NCI-H2081 (cell line): Measurements from ENCODE around the gene FBXL13.
"Not testable (repeated sequence)": the region's sequence is repeated elsewhere in the genome, so short reads cannot be mapped to it uniquely, and the experiment has no call there.

ENCODE experiments used
- DNase-seq, 2 experiments: peaks; one replicate each; lab custom pipeline; 2025; lab: John Stamatoyannopoulos, UW

The FBXL13 gene

DNA sequence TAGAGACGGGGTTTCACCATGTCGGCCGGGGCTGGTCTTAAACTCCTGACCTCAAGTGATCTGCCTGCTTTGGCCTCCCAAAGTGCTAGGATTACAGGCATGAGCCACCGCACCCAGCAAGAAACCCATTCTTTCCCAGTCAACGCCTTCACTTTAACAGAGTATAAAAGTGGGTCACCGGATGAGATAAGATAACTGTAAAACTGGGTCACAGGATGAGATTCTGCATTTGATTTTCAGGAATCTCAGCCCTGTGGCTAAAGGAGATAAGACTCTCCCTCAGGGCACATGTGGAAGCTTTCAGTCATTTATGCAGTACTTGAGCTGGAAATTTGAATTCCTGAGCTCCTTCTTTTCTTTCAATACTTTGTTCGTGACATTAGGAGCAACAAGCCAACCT, 91.0 kb downstream of the FBXL13 start:
- no peak for DNase-seq

DNA sequence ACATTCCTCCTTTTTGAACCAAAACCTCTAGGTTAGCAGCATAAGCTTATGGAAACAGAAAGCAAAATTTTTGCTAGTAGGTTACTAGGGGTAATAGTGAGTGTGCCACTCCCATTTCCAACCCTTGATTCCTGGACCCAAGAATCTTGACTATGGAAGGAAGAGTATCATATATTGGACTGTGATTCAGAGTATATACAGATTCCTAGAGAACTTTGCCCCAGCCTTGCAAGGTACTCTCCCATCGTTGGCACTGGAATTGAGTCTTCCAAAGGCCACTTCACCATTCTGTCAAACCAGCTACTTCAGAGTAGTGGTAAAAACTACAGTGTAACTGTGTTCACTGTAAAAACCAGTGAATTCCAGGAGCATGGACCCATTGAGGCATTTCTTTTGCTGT, 92.4 kb downstream of the FBXL13 start:
- DNase-seq: no peak

DNA sequence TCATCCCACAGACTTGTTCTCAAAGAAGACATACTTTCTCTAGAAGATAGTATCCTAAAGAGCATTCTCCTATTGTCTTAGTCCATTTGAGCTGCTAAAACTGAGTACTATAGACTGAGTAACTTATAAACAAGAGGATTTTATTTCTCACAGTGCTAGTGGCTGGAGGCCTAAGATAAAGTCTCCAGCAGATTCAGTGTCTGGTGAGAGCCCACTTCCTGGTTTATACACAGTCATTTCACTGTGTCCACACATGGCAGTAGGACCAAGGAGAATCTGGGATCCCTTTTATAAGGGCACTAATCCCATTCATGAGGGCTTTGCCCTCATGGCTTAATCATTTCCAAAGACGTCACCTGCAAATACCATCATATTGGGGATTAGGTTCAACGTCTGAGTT, 93.1 kb downstream of the FBXL13 start:
- no peak for DNase-seq

DNA sequence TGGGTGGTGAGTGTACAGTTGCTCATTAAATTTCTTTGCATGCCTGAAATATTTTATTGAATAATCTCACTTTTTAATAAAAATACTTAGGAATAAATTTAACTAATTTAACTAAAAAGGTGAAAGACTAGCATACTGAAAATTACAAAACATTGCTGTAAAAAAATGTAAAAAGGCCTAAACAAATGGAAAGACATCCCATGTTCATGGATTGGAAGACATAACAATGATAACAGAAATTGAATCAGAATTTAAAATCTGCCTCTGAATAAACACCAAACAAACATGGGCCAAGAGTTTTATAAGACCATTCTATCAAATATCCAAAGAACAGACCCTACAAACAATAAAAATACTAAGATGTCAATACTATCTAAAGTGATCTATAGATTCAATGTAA, 94.9 kb downstream of the FBXL13 start:
- no peak for DNase-seq

DNA sequence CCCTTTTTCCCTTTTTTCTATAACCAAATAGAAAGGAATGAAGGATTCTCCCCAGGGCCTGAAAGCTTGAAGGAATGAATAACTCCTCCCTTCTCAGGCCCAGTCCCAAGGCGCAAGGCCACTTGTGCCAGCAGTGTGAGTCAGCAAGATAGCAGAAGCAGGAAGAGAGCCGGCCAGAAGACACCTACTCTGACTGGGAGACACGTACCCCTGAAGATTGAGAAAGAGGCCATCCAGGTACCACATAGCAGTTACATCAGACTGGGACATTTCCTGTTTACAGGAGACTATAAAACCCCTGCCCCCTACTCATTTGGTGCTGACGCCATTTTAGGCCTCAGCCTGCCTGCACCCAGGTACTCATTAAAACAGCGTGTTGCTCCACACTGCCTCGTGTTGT, 96.3 kb downstream of the FBXL13 start:
- DNase-seq: no peak

DNA sequence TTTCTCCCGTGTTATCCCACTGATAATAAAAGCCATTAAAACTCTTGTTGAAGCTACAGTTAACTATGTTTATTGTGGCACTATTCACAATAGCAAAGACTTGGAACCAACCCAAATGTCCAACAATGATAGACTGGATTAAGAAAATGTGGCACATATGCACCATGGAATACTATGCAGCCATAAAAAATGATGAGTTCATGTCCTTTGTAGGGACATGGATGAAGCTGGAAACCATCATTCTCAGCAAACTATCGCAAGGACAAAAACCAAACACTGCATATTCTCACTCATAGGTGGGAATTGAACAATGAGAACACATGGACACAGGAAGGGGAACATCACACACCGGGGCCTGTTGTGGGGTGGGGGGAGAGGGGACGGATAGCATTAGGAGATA, 97.0 kb downstream of the FBXL13 start:
- not testable (repeated sequence) for DNase-seq

DNA sequence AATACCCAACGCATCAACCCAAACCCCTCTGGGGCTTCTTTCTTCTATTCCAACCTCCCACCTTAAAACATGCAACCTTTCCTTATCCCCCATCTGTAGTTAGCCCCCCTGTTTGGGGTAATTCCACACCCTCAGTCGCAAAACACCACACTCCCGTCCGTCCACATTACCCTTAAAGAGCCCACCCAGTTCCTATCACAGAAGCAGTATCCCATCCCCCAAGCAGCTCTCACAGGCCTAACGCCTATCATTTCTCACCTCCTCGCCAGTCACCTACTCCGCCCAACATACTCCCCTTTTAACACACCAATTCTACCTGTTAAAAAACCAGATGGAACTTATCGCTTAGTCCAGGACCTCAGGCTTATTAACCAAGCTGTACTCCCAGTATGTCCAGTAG, 98.1 kb downstream of the FBXL13 start:
- no peak for DNase-seq

DNA sequence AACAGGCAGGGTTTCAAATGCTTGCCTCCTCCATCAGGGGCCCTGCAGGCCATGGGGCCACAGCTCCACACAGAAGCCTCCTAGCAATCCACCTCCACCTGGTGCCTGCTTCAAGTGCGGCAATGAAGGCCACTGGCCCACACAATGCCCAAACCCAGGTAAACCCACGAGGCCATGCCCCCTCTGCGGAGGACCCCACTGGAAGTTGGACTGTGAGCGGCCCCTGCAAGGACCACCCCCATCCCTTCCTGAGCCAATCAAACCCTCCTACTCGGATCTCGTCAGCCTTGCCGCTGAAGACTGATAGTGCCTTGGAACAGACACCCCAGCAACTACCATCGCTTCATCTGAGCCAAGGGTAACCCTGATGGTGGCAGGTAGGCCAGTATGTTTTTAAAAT, 98.7 kb downstream of the FBXL13 start:
- no peak for DNase-seq

DNA sequence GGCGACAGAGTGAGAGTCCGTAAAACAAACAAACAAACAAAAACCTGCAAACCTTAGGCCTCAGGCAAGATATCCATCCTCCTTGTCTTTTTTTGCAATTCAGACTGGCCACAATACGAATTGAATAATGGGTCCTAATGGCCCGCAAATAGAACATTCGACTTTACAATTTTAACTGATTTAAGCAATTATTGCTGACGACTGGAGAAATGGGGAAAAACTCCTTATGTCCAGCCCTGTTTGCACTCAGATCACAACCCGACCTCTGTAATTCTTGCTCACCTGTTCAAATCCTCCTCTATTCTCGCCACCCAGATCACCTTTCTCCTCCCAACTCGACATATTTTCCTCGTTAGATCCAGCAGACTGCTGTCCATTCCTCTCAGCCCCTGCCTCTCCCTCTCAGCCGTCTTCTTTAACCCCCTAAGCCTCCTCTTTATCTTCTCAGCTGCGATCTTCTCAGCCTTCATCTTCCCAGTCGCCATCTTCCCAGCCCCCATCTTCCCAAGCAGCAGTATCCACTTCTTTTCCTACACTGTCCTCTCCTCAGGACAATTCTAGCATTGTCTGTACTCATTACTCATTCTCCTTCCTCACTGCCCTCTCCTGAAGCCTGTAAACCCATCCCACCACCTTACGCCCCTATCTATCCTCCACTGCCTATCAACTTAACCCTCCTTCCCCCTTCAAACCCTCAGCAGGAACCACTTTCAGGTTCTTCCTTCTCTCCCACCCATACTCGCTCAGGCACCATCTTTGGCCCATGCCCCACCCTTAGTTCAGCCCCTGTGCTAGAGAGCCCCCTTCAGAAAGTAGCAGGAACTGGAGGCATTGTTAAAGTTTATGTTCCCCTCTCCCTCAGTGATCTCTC, 100.0 kb downstream of the FBXL13 start:
- no peak for DNase-seq

DNA sequence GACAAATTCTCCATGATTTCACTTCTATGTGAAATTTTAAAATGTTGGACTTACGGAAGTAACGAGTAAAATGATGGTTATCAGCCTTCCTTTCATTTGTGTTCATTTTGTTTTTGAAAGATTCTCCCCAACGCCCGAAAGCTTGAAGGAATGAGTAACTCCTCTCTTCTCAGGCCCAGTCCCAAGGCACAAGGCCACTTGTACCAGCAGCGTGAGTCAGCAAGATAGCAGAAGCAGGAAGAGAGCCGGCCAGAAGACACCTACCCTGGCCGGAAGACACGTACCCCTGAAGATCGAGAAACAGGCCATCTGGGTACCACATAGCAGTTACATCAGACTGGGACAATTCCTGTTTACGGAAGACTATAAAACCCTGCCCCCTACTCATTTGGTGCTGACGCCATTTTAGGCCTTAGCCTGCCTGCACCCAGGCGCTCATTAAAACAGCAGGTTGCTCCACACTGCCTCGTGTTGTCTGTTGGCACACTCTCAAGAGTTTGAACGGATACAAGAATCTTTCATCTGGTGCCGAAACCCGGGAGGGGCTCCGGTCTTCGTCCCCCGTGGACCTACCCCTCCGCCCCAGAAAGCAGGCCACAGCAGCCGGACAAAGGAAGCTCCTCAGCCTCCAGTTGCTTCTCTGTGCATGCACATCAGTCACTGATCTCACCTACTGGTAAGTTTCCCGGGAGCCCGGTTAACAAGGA, 101.3 kb downstream of the FBXL13 start:
- no peak for DNase-seq

DNA sequence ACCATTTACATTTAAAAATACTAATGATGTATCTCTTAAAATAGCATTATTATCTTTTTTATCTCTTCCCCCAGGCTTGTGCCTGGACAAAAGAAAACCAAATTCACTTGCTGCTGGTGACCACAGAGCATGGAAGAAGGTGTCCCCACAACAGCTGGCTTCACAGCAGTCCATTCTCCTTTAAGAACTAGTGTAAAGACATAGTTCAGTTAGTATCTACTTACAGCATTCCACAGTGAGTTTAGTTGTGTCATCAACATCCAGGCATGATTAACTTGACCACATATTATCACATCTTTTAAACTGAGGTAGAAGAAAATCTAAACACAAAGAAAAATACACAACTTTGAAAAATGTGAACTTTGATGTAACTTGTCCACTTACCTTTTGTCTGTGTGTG, 106.8 kb downstream of the FBXL13 start:
- no peak for DNase-seq

DNA sequence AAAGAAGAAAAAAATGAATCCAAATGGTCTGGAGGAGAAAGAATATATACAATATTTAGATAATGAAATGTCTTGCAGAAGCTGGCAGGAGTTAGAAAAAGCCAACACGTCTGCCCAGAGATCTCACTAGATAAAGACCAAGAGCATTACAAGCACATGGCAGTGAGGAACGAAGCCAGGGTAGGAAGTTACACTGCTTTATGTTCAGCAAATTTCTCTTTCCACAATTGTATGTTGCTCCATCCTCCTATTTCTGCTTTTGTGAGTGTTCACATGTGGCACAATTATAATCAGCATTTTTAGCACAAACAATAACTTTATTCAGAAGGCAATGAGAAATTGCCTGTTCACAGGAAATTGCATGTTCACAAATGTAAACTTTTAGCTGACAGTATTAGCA, 108.1 kb downstream of the FBXL13 start:
- no peak for DNase-seq

DNA sequence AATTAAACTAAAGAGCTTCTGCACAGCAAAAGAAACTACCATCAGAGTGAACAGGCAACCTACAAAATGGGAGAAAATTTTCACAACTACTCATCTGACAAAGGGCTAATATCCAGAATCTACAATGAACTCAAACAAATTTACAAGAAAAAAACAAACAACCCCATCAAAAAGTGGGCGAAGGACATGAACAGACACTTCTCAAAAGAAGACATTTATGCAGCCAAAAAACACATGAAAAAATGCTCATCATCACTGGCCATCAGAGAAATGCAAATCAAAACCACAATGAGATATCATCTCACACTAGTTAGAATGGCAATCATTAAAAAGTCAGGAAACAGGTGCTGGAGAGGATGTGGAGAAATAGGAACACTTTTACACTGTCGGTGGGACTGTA, 112.6 kb downstream of the FBXL13 start:
- not testable (repeated sequence) for DNase-seq

DNA sequence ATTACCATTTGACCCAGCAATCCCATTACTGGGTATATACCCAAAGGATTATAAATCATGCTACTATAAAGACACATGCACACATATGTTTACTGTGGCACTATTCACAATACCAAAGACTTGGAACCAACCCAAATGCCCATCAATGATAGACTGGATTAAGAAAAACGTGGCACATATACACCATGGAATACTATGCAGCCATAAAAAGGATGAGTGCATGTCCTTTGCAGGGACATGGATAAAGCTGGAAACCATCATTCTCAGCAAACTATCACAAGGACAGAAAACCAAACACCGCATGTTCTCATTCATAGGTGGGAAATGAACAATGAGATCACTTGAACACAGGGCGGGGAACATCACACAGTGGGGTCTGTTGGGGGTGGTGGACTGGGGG, 116.6 kb downstream of the FBXL13 start:
- DNase-seq: not testable (repeated sequence)

DNA sequence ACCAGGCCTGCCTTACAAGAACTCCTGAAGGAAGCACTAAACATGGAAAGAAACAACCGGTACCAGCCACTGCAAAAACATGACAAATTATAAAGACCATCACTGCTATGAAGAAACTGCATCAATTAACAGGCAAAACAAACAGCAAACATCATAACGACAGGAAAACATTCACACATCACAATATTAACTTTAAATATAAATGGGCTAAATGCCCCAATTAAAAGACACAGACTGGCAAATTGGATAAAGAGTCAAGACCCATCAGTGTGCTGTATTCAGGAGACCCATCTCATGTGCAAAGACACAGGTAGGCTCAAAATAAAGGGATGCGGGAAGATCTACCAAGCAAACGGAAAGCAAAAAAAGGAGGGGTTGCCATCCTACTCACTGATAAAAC, 120.2 kb downstream of the FBXL13 start:
- not testable (repeated sequence) for DNase-seq

DNA sequence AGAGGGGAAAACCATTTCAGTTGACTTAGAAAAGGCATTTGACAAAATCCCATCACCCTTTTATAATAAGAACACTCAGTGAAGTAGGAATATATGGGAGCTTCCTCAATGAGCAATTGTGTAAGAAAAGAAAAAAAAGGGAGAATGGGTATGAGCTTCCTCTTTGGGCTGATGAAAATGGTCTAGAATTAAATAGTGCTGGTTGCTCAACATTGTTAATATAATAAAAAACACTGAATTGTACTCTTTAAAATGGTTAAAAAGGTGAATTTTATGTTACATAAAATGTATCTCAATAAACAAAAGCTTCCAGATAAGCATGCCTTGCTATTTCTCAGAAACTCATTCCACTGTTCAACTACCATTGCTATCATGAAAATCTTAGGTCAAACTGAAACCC, 121.2 kb downstream of the FBXL13 start:
- no peak for DNase-seq

DNA sequence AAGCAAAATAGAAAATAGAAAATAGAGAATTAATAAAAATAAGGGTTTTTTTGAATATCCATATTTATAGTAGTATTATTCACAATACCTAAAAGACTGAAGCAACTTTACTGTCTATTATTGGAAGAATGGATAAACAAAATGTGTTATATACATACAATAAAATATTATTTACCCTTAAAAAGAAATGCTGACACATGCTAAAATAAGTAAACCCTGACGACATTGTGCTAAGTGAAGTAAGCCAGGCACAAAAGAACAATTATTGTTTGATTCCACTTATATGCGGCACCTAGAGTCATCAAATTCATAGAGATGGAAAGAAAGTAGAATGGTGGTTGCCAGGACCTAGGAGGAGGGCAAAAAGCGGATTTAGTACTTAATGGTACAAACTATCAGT, 122.8 kb downstream of the FBXL13 start:
- DNase-seq: no peak

DNA sequence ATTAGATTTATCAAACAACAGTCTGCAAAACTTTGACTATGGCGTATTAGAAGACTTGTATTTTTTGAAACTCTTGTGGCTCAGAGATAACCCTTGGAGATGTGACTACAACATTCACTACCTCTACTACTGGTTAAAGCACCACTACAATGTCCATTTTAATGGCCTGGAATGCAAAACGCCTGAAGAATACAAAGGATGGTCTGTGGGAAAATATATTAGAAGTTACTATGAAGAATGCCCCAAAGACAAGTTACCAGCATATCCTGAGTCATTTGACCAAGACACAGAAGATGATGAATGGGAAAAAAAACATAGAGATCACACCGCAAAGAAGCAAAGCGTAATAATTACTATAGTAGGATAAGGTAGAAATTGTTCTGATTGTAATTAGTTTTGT, 130.4 kb downstream of the FBXL13 start:
- no peak for DNase-seq

DNA sequence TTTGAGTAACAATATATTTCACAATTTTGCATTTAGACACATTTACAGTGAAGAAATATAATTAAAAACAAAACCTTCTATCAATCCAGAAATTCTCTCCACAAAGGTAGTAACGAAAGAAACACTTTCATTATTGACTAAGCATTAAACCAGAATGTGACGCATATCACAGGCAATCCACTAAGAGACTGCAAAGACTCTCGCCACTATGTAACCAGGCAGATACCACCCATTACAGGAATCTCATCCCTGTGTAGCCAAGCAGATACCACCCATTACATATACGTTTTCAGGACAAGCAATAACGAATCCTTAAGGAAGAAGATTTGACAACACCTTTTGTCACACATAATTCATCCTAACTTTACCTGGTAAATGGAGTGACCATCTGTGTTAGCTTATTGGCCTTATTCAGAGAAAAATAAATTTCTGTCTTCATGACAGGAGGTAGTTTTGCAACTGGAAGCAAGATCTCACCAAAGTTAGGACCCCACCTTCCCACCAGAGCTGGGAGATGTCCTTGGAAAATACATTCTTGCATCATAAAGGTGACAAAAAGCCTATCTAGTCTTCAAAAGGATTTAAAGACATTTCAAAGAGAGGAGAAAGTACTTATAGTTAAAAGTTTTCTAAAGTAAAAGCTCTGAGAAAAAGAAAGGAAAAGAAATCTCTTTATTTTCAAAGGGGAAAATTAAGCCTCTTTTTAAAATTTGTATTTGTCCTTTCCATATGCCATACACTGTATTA, 131.0 kb downstream of the FBXL13 start:
- no peak for DNase-seq

DNA sequence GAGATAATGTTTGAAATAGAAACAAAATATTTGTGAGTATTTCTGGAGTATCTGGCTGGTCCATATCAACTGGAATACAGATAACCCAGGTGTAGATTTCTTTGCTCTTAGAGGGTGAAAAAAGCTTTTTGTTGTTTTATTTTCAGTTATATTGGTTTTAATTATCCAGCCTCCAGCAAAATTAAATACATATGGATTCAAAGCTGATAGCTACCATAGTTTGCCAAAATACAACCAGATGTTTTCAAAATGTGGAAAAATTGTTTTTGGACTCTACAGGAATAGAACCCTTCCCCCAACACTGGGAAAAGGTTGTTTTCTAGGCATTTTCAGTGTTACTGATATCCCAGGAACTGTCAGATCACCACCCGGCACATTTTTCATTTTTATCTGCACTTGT, 131.7 kb downstream of the FBXL13 start:
- no peak for DNase-seq

DNA sequence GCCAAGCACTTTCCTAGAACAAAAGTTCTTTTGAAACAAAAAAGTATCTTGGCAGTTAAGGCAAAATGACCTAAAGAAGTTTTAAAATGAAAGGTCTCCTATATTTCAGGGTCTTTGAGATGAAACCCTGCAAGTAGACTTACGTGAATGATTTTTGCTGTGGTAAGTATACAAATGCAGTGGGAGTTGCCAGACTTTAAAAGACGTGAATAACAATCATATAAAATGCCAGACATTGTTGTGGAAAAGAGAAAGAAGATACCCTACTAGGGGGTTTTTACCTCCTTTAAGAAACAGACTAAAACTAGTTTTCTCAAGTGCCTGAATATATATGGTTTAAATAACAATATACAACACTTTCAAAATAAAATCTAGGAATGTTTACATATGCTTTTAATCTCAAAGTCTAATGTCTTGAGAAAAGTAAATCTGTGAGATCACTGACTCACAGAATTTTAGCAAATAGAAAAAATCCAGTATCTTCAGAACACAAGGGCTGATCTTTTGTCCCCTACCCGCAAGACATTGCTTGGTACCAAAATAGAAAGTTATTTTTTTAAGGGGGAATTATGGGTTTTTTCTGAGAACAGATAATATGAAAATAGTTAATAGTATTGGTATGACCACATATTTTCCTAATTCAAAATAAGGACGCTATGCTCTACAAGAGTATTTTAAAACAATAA, 132.3 kb downstream of the FBXL13 start:
- no peak for DNase-seq

DNA sequence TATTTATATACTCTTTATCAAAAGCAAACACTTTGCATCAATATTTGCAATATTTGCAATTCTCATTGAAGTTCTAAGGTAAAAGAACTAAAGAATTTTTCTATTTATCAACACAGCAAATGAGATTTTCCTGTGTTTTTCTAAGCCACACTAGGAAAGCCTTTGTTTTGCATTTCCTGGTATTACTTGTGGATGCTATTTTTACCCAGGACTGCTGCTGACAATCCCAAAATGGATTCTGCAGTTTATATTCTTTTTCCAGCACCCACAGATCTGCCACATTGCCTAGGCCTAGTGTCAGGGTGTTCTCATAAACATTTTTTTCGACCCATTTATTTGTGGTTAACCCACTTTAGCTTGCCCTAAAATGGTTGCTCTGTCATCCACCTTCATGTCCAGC, 135.9 kb downstream of the FBXL13 start:
- DNase-seq: no peak
